B cell (primary cell): ENCODE results near the gene INTS3. TPM values are rescaled to one million over a fixed set of nuclear protein-coding genes. Genes with fewer than 3 reads are reported as not detected.

ENCODE experiments used
- ATAC-seq: fragments of 200-7000 bp; cut with Tn5 transposase; one replicate; pipeline ENCODE4 v1.10.0; 2021; ENCODE audit warnings: low read depth, mild to moderate bottlenecking, moderate number of reproducible peaks, moderate library complexity
- CTCF ChIA-PET: fragments of 350-600 bp; sonication (Branson Sonifier 250); formaldehyde crosslinking; loops from one replicate; lab custom pipeline; 2021; ENCODE audit warnings: antibody characterized with exemption, inconsistent platforms; lab: Charles Lee
- POLR2A ChIA-PET: fragments of 350-600 bp; sonication (Branson Sonifier 250); formaldehyde crosslinking; loops from one replicate; lab custom pipeline; 2021; ENCODE audit warnings: antibody characterized with exemption; lab: Charles Lee
- DNase-seq: peaks from one replicate; pipeline ENCODE4 v3.0.0; 2013
- H2AFZ ChIP-seq: 2 replicates; pipeline ENCODE4 v1.6.1; 2012; ENCODE audit warnings: mild to moderate bottlenecking, low read depth, low read length; ENCODE audit not compliant: insufficient read depth, poor library complexity, severe bottlenecking
- H3K27ac ChIP-seq, 2 donors: 1 replicate in 1 of 2; 2 replicates in 1 of 2; pipeline ENCODE4 v1.5.1; 2012 to 2013; ENCODE audit warnings: low read length in 2 of 2, mild to moderate bottlenecking in 2 of 2, moderate library complexity in 1 of 2
- H3K27me3 ChIP-seq, 4 experiments: fragments of 200-600 bp in 1 of 4; sonication (generic) in 1 of 4; replicated peaks in 1 of 4; 1 replicate in 2 of 4; 2 replicates in 2 of 4; pipeline versions ENCODE4 v1.6.1 to v1.7.0; 2013 to 2016; ENCODE audit warnings: low read length in 3 of 4, mild to moderate bottlenecking in 2 of 4, mixed read lengths in 1 of 4, moderate library complexity in 1 of 4; ENCODE audit not compliant: insufficient read depth in 4 of 4, control insufficient read depth in 3 of 4; ENCODE audit errors: control extremely low read depth in 1 of 4
- H3K36me3 ChIP-seq, 2 experiments: replicated peaks in 1 of 2; 1 replicate in 1 of 2; 2 replicates in 1 of 2; pipeline versions ENCODE4 v1.6.1 to v1.7.1; 2013; ENCODE audit warnings: low read length in 1 of 2; ENCODE audit not compliant: insufficient read depth in 2 of 2, control insufficient read depth in 1 of 2; ENCODE audit errors: control extremely low read depth in 1 of 2, extremely low read depth in 1 of 2
- H3K4me1 ChIP-seq, 2 donors: fragments of 200-600 bp in 1 of 2; sonication (generic) in 1 of 2; 1 replicate in 1 of 2; 2 replicates in 1 of 2; pipeline versions ENCODE4 v1.5.1 to v1.6.1; 2013 to 2017; ENCODE audit warnings: low read length in 2 of 2; ENCODE audit not compliant: control insufficient read depth in 2 of 2, insufficient read depth in 2 of 2
- H3K4me2 ChIP-seq: replicated peaks from 2 replicates; pipeline ENCODE3; 2012; ENCODE audit warnings: mild to moderate bottlenecking, low read depth, low read length; ENCODE audit not compliant: poor library complexity, severe bottlenecking
- H3K4me3 ChIP-seq, 5 experiments: fragments of 200-600 bp in 1 of 5; sonication (generic) in 1 of 5; 1 replicate in 3 of 5; 2 replicates in 2 of 5; pipeline versions ENCODE4 v1.5.1 to v1.7.0; 2011 to 2016; ENCODE audit warnings: low read length in 4 of 5, mild to moderate bottlenecking in 4 of 5, low read depth in 2 of 5, control low read depth in 1 of 5, moderate library complexity in 1 of 5; ENCODE audit not compliant: insufficient read depth in 1 of 5; ENCODE audit errors: control extremely low read depth in 1 of 5, extremely low read depth in 1 of 5
- H3K79me2 ChIP-seq: fragments of 200-600 bp; sonication (generic); one replicate; pipeline ENCODE4 v1.6.0; 2016; ENCODE audit warnings: low read length; ENCODE audit not compliant: control insufficient read depth, insufficient read depth
- H3K9ac ChIP-seq: fragments of 200-600 bp; sonication (generic); 2 replicates; pipeline ENCODE4 v1.6.1; 2017; ENCODE audit warnings: mild to moderate bottlenecking, low read length, moderate library complexity
- H3K9me3 ChIP-seq, 3 donors: one replicate each; pipeline versions ENCODE4 v1.6.1 to v1.7.1; 2013; ENCODE audit warnings: low read length in 2 of 3; ENCODE audit not compliant: control insufficient read depth in 2 of 3, insufficient read depth in 1 of 3; ENCODE audit errors: control extremely low read depth in 1 of 3
- H4K20me1 ChIP-seq: 2 replicates; pipeline ENCODE4 v1.6.0; 2012; ENCODE audit warnings: mild to moderate bottlenecking, low read length; ENCODE audit not compliant: insufficient read depth, control insufficient read depth, poor library complexity, severe bottlenecking
- H3K27ac Mint-ChIP-seq: one replicate; pipeline ENCODE4 v1.8.0; 2021; ENCODE audit warnings: mixed read lengths
- H3K27me3 Mint-ChIP-seq: one replicate; pipeline ENCODE4 v1.8.0; 2021; ENCODE audit warnings: mixed read lengths
- H3K4me1 Mint-ChIP-seq: one replicate; pipeline ENCODE4 v1.8.0; 2021; ENCODE audit warnings: mixed read lengths
- H3K4me3 Mint-ChIP-seq: one replicate; pipeline ENCODE4 v1.8.0; 2021; ENCODE audit warnings: mixed read lengths
- H3K9me3 Mint-ChIP-seq: one replicate; pipeline ENCODE4 v1.8.0; 2022; ENCODE audit warnings: mixed read lengths; ENCODE audit not compliant: insufficient read depth
- EZH2 ChIP-seq: IDR thresholded peaks from 2 replicates; pipeline ENCODE4 v1.6.1; 2012; ENCODE audit warnings: borderline replicate concordance, low read depth, mild to moderate bottlenecking, moderate library complexity, low read length; ENCODE audit not compliant: insufficient read depth, poor library complexity, severe bottlenecking
- WGBS: methylation state at CpG from one replicate; pipeline ENCODE4 v1.1.5; 2013; ENCODE audit warnings: missing lambda C conversion rate; ENCODE audit not compliant: insufficient coverage; 5-methylcytosine and 5-hydroxymethylcytosine counted together
- intact Hi-C: fragments of 100-400 bp; cut with micrococcal nuclease; formaldehyde crosslinking; loops from one replicate; pipeline ENCODE4 v1.10.0; 2022
- polyA plus RNA-seq: library from polyadenylated mRNA; depleted of rRNA; stranded (reverse); fragments of >200 nt; gene quantifications from 2 replicates; pipeline ENCODE4 v1.2.3, GENCODE V29; 2012
- total RNA-seq, 2 donors: library from RNA; stranded (reverse); fragments of 120-200 nt in 1 of 2; gene quantifications; 1 replicate in 1 of 2; 2 replicates in 1 of 2; pipeline versions ENCODE4 v1.2.3 to v1.2.4, GENCODE V29; 2013 to 2022
- TF ChIP-seq, protein P1 (sequence below): fragments of 200-600 bp; IDR thresholded peaks from one replicate; pipeline ENCODE4 v1.8.0; 2022; ENCODE audit warnings: antibody characterized with exemption, mild to moderate bottlenecking

INTS3 gene
- total and polyA plus RNA-seq, 2 donors (not counting 1 experiment from before 2014, with no cell fraction given): 69.1 to 84.1 TPM

DNA sequence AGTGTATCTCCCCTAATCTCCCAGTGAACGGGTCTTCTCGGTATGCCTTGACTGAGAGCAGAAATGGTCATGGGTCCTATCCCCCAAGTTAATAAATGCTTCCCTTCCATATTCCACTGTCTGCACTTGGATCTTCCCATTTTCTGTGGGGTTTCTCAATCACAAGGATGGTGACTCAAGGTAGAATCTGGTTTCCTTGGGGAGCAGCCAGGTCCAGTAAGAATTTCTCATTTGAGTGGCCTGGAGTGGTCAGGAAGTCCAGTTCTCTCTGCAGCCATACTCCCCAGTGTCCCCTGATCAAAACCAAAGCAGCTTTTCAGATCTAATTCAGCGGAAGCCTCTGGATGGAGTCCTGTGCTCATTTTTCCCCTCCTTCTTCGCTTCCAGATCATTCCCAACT lies 32.6 kb downstream of the INTS3 start:
- H3K4me1 Mint-ChIP-seq: no peaks in the 10 kb centered on the region
- H2AFZ ChIP-seq: no peak overlapping the region
- H3K27me3 ChIP-seq: no peaks in the 10 kb centered on the region
- ATAC-seq (no peak), DNase-seq (no peak)
- H3K4me3 Mint-ChIP-seq: no peak overlapping the region
- no peaks in the 10 kb centered on the region for H3K4me1 ChIP-seq
- H3K4me2 ChIP-seq: no peak overlapping the region
- no peaks in the 10 kb centered on the region for H4K20me1 ChIP-seq
- no peak overlapping the region for H3K27ac ChIP-seq
- intact Hi-C loops: no loop called here
- H3K9me3 ChIP-seq: no peaks in the 10 kb centered on the region
- H3K36me3 ChIP-seq: peaks cover 21 to 54% of the 10 kb centered on the region in 2 experiments
- POLR2A ChIA-PET: no interaction called here
- WGBS: 100% methylated on average over 1 of the region's 4 CpGs
- H3K4me3 ChIP-seq: no peak overlapping the region
- H3K9me3 Mint-ChIP-seq: no peaks in the 10 kb centered on the region
- H3K79me2 ChIP-seq: no peaks in the 10 kb centered on the region
- TF ChIP-seq EZH2: no peak
- TF ChIP-seq, protein P1, sequence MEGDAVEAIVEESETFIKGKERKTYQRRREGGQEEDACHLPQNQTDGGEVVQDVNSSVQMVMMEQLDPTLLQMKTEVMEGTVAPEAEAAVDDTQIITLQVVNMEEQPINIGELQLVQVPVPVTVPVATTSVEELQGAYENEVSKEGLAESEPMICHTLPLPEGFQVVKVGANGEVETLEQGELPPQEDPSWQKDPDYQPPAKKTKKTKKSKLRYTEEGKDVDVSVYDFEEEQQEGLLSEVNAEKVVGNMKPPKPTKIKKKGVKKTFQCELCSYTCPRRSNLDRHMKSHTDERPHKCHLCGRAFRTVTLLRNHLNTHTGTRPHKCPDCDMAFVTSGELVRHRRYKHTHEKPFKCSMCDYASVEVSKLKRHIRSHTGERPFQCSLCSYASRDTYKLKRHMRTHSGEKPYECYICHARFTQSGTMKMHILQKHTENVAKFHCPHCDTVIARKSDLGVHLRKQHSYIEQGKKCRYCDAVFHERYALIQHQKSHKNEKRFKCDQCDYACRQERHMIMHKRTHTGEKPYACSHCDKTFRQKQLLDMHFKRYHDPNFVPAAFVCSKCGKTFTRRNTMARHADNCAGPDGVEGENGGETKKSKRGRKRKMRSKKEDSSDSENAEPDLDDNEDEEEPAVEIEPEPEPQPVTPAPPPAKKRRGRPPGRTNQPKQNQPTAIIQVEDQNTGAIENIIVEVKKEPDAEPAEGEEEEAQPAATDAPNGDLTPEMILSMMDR: no peak
- CTCF ChIA-PET: interaction anchor here (1.1 to 1.4 kb wide), 3 partner anchors 12 to 226 kb away, joined by 3 read pairs; partner anchors contain the start of gene RAB13
- no peak overlapping the region for H3K9ac ChIP-seq
- H3K27me3 Mint-ChIP-seq: no peaks in the 10 kb centered on the region
- no peak overlapping the region for H3K27ac Mint-ChIP-seq

DNA sequence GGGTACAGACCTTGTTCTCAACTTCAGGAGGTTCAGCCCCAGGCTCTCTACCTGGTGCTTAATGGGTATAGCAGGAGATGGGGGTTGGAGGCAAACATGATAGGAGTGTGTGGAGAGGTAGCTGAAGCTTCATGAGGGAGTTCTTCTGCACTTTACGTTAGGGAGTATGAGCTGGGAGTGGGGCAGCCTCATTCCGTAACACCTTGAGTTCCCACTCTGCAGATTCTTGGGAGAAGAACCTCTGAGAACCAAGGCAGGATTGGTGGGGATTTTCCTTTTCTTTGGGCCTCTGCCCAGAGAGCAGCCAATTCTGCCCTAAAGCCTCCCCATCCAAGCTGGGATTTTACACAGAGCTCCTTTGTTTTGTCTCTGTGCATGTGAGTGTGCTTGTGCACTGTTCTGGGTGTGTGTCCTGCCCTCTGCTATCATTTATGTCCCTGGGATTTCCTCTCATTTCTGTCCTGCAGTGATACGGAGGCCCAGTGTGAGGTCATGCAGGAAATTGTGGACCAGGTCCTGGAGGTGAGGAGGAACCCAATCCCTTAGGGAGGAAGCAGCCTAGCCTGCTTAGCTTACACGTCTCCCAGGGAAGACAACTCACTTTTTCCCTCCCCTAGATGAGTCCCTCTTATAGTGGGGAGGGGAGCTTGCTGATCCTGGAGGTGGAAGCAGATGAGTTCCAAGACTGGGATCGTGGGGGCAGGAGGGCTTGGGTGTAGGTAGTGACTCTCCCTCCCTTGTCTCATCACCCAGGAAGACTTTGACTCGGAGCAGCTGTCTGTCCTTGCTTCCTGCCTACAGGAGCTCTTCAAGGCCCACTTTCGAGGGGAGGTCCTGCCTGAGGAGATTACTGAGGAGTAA lies 35.7 kb downstream of the INTS3 start:
- no peaks in the 10 kb centered on the region for H4K20me1 ChIP-seq
- H3K27me3 ChIP-seq: no peaks in the 10 kb centered on the region
- ATAC-seq: no peak
- Mint-ChIP-seq H3K4me1 (no peaks in the 10 kb centered on the region), H3K27me3 (no peaks in the 10 kb centered on the region), H3K9me3 (no peaks in the 10 kb centered on the region), H3K27ac (no peak overlapping the region), H3K4me3 (no peak overlapping the region)
- H3K4me2 ChIP-seq: no peak overlapping the region
- DNase-seq: no peak
- no peak for TF ChIP-seq EZH2
- TF ChIP-seq, protein P1: no peak
- intact Hi-C loops: no loop called here
- H3K4me3 ChIP-seq: no peak overlapping the region
- H3K9me3 ChIP-seq: no peaks in the 10 kb centered on the region
- POLR2A ChIA-PET: interaction anchor here (0.6 kb wide), 1 partner anchor 572 kb away, joined by 7 read pairs; no protein-coding TSS in a partner anchor
- no peaks in the 10 kb centered on the region for H3K4me1 ChIP-seq
- CTCF ChIA-PET: no interaction called here
- H3K9ac ChIP-seq: no peak overlapping the region
- 94% methylated on average over 2 of the region's 7 CpGs for WGBS
- peaks cover 17 to 52% of the 10 kb centered on the region in 2 experiments for H3K36me3 ChIP-seq
- H3K79me2 ChIP-seq: no peaks in the 10 kb centered on the region
- no peak overlapping the region for H3K27ac ChIP-seq
- no peak overlapping the region for H2AFZ ChIP-seq
